ENCODE data around the gene ENOX1. TPM values are rescaled to one million over a fixed set of nuclear protein-coding genes. Genes with fewer than 3 reads are reported as not detected.

ENOX1 gene
- polyA plus RNA-seq, 2 of the 4 experiments (the other 2 are of a cell fraction), result 0.28 to 0.41 TPM

DNA sequence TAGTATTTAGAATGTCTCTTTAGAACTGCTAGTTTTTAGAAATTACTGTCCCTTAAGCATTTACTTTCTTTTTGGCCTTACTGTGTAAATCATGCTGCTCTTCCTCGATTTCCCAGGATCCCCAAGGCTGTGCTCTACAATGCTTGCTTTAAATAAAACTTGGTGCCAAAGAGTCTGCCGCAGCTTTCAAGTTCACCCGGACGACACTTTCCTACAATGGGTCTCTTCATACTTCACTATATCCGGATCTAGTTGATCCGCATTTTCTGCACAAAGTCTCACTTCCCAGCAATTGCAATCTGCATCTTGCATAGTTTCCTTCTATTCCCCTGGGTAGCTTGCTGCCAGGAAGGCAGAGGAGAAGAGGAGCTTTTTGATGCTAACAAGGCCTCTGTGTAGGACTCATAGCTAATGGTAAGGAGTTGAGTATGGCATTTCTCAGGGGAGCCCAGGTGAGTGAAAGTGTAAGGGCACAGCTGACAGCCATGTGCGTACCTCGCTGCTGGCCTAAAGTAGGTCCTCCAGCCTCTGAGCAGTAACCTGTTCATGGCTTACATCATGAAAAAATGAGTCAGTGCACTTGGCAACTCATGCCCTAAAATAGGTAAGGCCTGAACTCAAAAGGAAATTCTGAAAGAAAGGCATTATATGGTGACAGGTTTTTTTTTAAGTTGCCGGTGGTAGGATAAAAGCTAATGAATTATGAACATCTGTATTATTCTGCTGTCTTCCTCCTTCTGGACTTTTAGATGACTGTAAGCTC is 101.6 kb downstream of the ENOX1 start (continued):
- TF ChIP-seq CBX2 (IDR thresholded peaks at IDR 0.05; ENCODE audit: borderline replicate concordance, low read depth) (no peak), MAX (IDR thresholded peaks at IDR 0.05) (no peak), HEYL (CRISPR knock-in tag; IDR thresholded peaks at IDR 0.05) (no peak), HDAC2 (IDR thresholded peaks at IDR 0.05) (no peak), FOSB (CRISPR knock-in tag; IDR thresholded peaks at IDR 0.05) (no peak), CBX8 (IDR thresholded peaks at IDR 0.05) (no peak)

DNA sequence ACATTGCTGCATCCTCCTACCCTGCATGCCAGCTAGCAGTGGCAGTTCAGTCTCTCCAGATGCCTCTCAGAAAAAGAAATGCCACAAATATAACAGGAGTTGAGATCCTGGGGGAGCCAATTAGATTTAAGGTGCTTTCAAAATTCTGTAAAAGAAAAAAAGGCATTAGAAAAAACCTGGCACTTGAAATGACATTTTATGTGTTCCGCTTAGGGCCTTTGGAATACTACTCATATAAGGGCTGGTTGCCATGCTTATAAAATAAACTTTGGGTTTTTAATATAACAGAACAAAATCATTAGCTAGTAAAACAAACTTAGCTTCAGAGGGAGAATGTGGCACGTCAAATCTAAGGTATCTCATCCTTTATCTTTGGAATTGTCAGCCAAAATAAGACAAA is 104.1 kb downstream of the ENOX1 start:
- ChIA-PET CTCF (interaction anchor here (0.9 kb wide), 1 partner anchor 598 kb away, joined by 3 read pairs; no protein-coding TSS in a partner anchor), POLR2A (no interaction called here)
- no peak for FAIRE-seq
- no peak overlapping the region for H3K4me3 ChIP-seq
- 50% methylated on average over 2 of the region's 2 CpGs for WGBS (ENCODE audit: missing lambda C conversion rate)
- H3K4me1 ChIP-seq, result peaks cover 7% of the 10 kb centered on the region; the same call in 1 of the 3 replicates
- no peak overlapping the region for H3K4me2 ChIP-seq
- H3K27ac ChIP-seq, result no peak overlapping the region
- H3K9me3 ChIP-seq, result no peaks in the 10 kb centered on the region
- no peak for DNase-seq (ENCODE audit: low read depth in 1 of 2, low spot score in 1 of 2)
- no peak for ATAC-seq
- TF ChIP-seq, protein P1, sequence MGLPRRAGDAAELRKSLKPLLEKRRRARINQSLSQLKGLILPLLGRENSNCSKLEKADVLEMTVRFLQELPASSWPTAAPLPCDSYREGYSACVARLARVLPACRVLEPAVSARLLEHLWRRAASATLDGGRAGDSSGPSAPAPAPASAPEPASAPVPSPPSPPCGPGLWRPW (IDR thresholded peaks at IDR 0.05), result no peak
- TF ChIP-seq, protein P2, sequence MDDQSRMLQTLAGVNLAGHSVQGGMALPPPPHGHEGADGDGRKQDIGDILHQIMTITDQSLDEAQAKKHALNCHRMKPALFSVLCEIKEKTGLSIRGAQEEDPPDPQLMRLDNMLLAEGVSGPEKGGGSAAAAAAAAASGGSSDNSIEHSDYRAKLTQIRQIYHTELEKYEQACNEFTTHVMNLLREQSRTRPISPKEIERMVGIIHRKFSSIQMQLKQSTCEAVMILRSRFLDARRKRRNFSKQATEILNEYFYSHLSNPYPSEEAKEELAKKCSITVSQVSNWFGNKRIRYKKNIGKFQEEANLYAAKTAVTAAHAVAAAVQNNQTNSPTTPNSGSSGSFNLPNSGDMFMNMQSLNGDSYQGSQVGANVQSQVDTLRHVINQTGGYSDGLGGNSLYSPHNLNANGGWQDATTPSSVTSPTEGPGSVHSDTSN (IDR thresholded peaks at IDR 0.05), result no peak
- TF ChIP-seq MYC (IDR thresholded peaks at IDR 0.05; ENCODE audit: borderline replicate concordance, low read length) (no peak), CBX8 (IDR thresholded peaks at IDR 0.05) (no peak), CHD2 (IDR thresholded peaks at IDR 0.05; ENCODE audit: low read length, partially characterized antibody) (no peak), SMC3 (IDR thresholded peaks at IDR 0.05) (no peak), JUNB (IDR thresholded peaks at IDR 0.05) (no peak), HOXB5 (CRISPR knock-in tag; IDR thresholded peaks at IDR 0.05) (no peak), PHF8 (IDR thresholded peaks at IDR 0.05; ENCODE audit: borderline replicate concordance, low read depth) (no peak), MAZ (IDR thresholded peaks at IDR 0.05; ENCODE audit: borderline replicate concordance, low read depth, low read length) (no peak), SREBF2 (IDR thresholded peaks at IDR 0.05) (no peak)

GRCh38 chr13:43676320-43676719 is 110.5 kb downstream of the ENOX1 start:
- POLR2A ChIA-PET, result no interaction called here
- Histone ChIP-seq H3K4me2 (no peak overlapping the region), H3K4me1 (no peaks in the 10 kb centered on the region), H3K27ac (no peak overlapping the region), H3K9me3 (no peaks in the 10 kb centered on the region), H3K4me3 (no peak overlapping the region)
- 48% methylated on average over 1 of the region's 1 CpG for WGBS (ENCODE audit: missing lambda C conversion rate)
- DNase-seq (ENCODE audit: low read depth in 1 of 2, low spot score in 1 of 2) (no peak), FAIRE-seq (no peak), ATAC-seq (no peak)
- TF ChIP-seq, protein P2 (IDR thresholded peaks at IDR 0.05), result no peak
- TF ChIP-seq TP53 (CRISPR knock-in tag; IDR thresholded peaks at IDR 0.05) (no peak), SREBF2 (IDR thresholded peaks at IDR 0.05) (no peak), ZSCAN20 (CRISPR knock-in tag; IDR thresholded peaks at IDR 0.05) (no peak), RFX5 (IDR thresholded peaks at IDR 0.05) (no peak), FOSB (CRISPR knock-in tag; IDR thresholded peaks at IDR 0.05) (no peak), CBX2 (IDR thresholded peaks at IDR 0.05; ENCODE audit: borderline replicate concordance, low read depth) (no peak), HMGXB4 (CRISPR knock-in tag; IDR thresholded peaks at IDR 0.05; ENCODE audit: borderline replicate concordance) (no peak), REST (IDR thresholded peaks at IDR 0.05) (no peak), EP300 (IDR thresholded peaks at IDR 0.05) (no peak), RCOR1 (IDR thresholded peaks at IDR 0.05; ENCODE audit: low read depth, low read length) (no peak)
- CTCF ChIA-PET, result interaction anchor here (0.6 kb wide), 1 partner anchor 172 kb away, joined by 4 read pairs; no protein-coding TSS in a partner anchor
